Measurements from ENCODE around the gene HDGFL3.

DNA sequence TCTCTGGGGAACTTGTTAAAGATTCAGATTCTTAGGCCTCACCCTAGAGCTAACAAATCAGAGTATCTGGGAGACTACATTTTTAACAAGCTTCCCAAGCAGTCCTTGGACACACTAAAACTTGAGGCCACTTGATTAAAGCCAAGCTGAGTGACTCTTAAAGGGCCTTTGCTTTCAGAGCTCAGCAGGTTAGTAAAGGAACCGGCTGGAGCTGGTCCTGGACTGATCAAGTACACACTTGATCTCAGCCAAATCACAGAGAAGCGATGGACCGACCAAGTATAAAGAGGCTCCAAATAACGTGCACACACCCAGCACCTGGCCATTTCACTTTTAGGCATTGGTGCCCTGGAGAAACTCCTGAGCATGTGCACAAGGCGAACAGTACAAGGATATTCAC, 113.0 kb downstream of the HDGFL3 start:
- TF ChIP-seq, protein P1, sequence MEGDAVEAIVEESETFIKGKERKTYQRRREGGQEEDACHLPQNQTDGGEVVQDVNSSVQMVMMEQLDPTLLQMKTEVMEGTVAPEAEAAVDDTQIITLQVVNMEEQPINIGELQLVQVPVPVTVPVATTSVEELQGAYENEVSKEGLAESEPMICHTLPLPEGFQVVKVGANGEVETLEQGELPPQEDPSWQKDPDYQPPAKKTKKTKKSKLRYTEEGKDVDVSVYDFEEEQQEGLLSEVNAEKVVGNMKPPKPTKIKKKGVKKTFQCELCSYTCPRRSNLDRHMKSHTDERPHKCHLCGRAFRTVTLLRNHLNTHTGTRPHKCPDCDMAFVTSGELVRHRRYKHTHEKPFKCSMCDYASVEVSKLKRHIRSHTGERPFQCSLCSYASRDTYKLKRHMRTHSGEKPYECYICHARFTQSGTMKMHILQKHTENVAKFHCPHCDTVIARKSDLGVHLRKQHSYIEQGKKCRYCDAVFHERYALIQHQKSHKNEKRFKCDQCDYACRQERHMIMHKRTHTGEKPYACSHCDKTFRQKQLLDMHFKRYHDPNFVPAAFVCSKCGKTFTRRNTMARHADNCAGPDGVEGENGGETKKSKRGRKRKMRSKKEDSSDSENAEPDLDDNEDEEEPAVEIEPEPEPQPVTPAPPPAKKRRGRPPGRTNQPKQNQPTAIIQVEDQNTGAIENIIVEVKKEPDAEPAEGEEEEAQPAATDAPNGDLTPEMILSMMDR (IDR thresholded peaks at IDR 0.05; ENCODE audit: low read depth, low read length, poor library complexity, severe bottlenecking) = no peak
- no peak for TF ChIP-seq EZH2phosphoT487 (IDR thresholded peaks at IDR 0.05; ENCODE audit: borderline replicate concordance, low read length)

Measured in DOHH2 (cell line).